HepG2 (cell line): ENCODE measurements around the gene CSTF1. TPM values are rescaled to one million over a fixed set of nuclear protein-coding genes. Genes with fewer than 3 reads are reported as not detected.

Experiments used
- BRF2 ChIP-seq: sonication (generic); formaldehyde crosslinking; IDR thresholded peaks from 2 replicates; pipeline ENCODE4 v1.8.1; 2022; ENCODE audit warnings: mild to moderate bottlenecking, missing genetic modification reagents
- FOXA3 ChIP-seq: IDR thresholded peaks from 2 replicates; pipeline ENCODE4 v1.6.1; 2016; ENCODE audit warnings: missing genetic modification reagents, missing compliant biosample characterization
- HNRNPK ChIP-seq: fragments of 200-400 bp; formaldehyde crosslinking; IDR thresholded peaks from 2 replicates; pipeline ENCODE4 v1.6.1; 2018; ENCODE audit warnings: low read length, low read depth, moderate library complexity, mild to moderate bottlenecking; ENCODE audit not compliant: poor library complexity, severe bottlenecking
- HOMEZ ChIP-seq: IDR thresholded peaks from 2 replicates; pipeline ENCODE4 v1.6.1; 2016; ENCODE audit warnings: low read depth
- KAT7 ChIP-seq: IDR thresholded peaks from 2 replicates; pipeline ENCODE4 v1.6.1; 2018; ENCODE audit warnings: borderline replicate concordance, missing compliant biosample characterization
- SMAD3 ChIP-seq: sonication (generic); formaldehyde crosslinking; IDR thresholded peaks from 2 replicates; pipeline ENCODE4 v1.4.0; 2020; ENCODE audit warnings: missing genetic modification reagents
- SOX13 ChIP-seq, 3 experiments: fragments of 450-650 bp in 1 of 3; sonication (generic) in 1 of 3; formaldehyde crosslinking in 1 of 3; IDR thresholded peaks in 2 of 3; conservative IDR thresholded peaks in 1 of 3; 2 replicates each; pipeline versions ENCODE4 v1.5.0 to v1.6.1; 2016 to 2020; ENCODE audit warnings: antibody characterized with exemption in 1 of 3, mild to moderate bottlenecking in 1 of 3, missing compliant biosample characterization in 1 of 3, missing genetic modification reagents in 1 of 3, moderate library complexity in 1 of 3
- SYNCRIP ChIP-seq: fragments of 200-400 bp; formaldehyde crosslinking; IDR thresholded peaks from 2 replicates; pipeline ENCODE4 v1.6.1; 2018; ENCODE audit warnings: mild to moderate bottlenecking, low read depth, low read length; ENCODE audit not compliant: insufficient read depth
- ZNF160 ChIP-seq: sonication (generic); formaldehyde crosslinking; IDR thresholded peaks from 2 replicates; pipeline ENCODE4 v1.8.0; 2022; ENCODE audit warnings: mild to moderate bottlenecking, inconsistent platforms, missing genetic modification reagents
- ZNF280B ChIP-seq: sonication (generic); formaldehyde crosslinking; IDR thresholded peaks from 2 replicates; pipeline ENCODE4 v1.5.0; 2020; ENCODE audit warnings: missing genetic modification reagents, mild to moderate bottlenecking, borderline replicate concordance
- ZNF382 ChIP-seq: sonication (generic); formaldehyde crosslinking; IDR thresholded peaks from 2 replicates; pipeline ENCODE4 v1.5.0; 2020; ENCODE audit warnings: missing genetic modification reagents, mild to moderate bottlenecking, borderline replicate concordance
- ZNF430 ChIP-seq: sonication (generic); formaldehyde crosslinking; IDR thresholded peaks from 2 replicates; pipeline ENCODE4 v1.9.0; 2021; ENCODE audit warnings: mild to moderate bottlenecking, missing genetic modification reagents
- ZNF543 ChIP-seq: sonication (generic); formaldehyde crosslinking; IDR thresholded peaks from 2 replicates; pipeline ENCODE4 v1.4.0; 2020; ENCODE audit warnings: mild to moderate bottlenecking, missing genetic modification reagents
- ZNF629 ChIP-seq: sonication (generic); formaldehyde crosslinking; conservative IDR thresholded peaks from 2 replicates; pipeline ENCODE4 v1.5.0; 2020; ENCODE audit warnings: missing genetic modification reagents
- ZNF772 ChIP-seq: sonication (generic); formaldehyde crosslinking; IDR thresholded peaks from 2 replicates; pipeline ENCODE4 v1.5.0; 2020; ENCODE audit warnings: mild to moderate bottlenecking, missing genetic modification reagents
- polyA plus RNA-seq, 8 experiments: library from polyadenylated mRNA; depleted of rRNA in 3 of 8; stranded (reverse) in 7 of 8; unstranded in 1 of 8; fragments of >200 nt; fragmentation: Illumina TruSeq in 4 of 8; extraction: Trizol in 4 of 8; gene quantifications; 2 replicates each; pipeline versions ENCODE4 v1.2.1 to v1.2.3, GENCODE V29; 2011 to 2016; ENCODE audit warnings: low read depth in 4 of 8, missing spikeins in 1 of 8, mixed read lengths in 1 of 8; ENCODE audit not compliant: insufficient read depth in 1 of 8
- total RNA-seq, 5 experiments: library from RNA; depleted of rRNA; stranded (reverse); fragments of >200 nt; fragmentation: Illumina TruSeq; extraction: Trizol; gene quantifications; 2 replicates each; pipeline ENCODE4 v1.2.3, GENCODE V29; 2016; ENCODE audit warnings: low read depth in 1 of 5
- TF ChIP-seq, protein P1 (sequence below): sonication (generic); formaldehyde crosslinking; IDR thresholded peaks from 2 replicates; pipeline ENCODE4 v1.5.1; 2020; ENCODE audit warnings: missing genetic modification reagents, mild to moderate bottlenecking, borderline replicate concordance
- TF ChIP-seq, protein P2 (sequence below): IDR thresholded peaks from 2 replicates; pipeline ENCODE4 v1.6.1; 2012; ENCODE audit warnings: low read length, improper control_type of control experiment

CSTF1 gene
- total and polyA plus RNA-seq, 2 of the 13 experiments (the other 11 are each of a cell fraction or from before 2014, with no cell fraction given): 70.9 to 100 TPM

DNA sequence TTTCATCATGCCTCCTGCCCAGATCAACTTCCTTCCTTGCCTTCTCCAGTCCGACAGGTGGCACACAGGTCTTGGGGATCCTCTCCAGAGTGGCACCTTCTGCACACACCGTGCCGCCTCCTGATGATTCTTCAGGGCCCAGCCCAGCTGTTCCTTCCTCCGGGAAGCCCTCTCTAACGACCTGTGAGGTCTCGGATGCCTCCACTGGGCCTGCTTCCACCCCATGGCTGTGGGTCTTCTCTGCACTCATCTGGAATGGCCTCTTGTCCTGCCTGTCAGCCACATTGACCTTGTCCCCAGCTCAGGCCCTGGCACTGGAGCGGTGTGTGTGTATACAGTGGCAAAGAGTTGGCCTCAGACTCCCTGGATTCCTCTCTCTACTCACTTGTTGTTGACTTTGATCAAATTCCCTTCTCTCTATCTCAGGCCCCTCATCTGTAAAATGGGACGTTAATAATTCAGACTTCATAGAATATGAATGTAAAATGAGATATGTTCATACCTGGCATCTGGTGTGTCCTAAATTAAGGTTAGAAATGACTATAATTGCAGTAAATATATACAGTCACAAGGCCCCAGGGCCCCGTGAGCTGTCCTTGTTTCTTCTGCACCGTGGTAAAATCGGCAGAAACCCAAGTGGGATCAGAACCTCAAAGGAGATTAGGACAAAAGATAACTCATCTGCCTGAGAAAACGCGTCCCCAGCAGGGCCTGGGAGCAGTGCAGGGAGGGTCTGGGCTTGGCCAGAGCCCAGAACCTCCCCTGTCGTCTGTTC is 32.1 kb upstream of the CSTF1 start (continued):
- no peak for TF ChIP-seq ZNF160
- 0 out of 2 replicates have a peak, but pooled peaks have one; percentile 46 for TF ChIP-seq KAT7 (CRISPR knock-in tag)
- TF ChIP-seq ZNF382 (CRISPR knock-in tag): no peak
- TF ChIP-seq BRF2 (CRISPR knock-in tag): 0 out of 2 replicates have a peak, but pooled peaks have one; percentile 16
- TF ChIP-seq, protein P1, sequence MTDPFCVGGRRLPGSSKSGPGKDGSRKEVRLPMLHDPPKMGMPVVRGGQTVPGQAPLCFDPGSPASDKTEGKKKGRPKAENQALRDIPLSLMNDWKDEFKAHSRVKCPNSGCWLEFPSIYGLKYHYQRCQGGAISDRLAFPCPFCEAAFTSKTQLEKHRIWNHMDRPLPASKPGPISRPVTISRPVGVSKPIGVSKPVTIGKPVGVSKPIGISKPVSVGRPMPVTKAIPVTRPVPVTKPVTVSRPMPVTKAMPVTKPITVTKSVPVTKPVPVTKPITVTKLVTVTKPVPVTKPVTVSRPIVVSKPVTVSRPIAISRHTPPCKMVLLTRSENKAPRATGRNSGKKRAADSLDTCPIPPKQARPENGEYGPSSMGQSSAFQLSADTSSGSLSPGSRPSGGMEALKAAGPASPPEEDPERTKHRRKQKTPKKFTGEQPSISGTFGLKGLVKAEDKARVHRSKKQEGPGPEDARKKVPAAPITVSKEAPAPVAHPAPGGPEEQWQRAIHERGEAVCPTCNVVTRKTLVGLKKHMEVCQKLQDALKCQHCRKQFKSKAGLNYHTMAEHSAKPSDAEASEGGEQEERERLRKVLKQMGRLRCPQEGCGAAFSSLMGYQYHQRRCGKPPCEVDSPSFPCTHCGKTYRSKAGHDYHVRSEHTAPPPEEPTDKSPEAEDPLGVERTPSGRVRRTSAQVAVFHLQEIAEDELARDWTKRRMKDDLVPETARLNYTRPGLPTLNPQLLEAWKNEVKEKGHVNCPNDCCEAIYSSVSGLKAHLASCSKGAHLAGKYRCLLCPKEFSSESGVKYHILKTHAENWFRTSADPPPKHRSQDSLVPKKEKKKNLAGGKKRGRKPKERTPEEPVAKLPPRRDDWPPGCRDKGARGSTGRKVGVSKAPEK: no peak; the same call in 1 of the 2 replicates
- no peak for TF ChIP-seq HNRNPK
- TF ChIP-seq ZNF543 (CRISPR knock-in tag): peak; percentile 35; the same call in 1 of the 2 replicates
- peak; percentile 99 for TF ChIP-seq ZNF629 (CRISPR knock-in tag)
- TF ChIP-seq FOXA3 (CRISPR knock-in tag): peak; percentile 85
- TF ChIP-seq, protein P2, sequence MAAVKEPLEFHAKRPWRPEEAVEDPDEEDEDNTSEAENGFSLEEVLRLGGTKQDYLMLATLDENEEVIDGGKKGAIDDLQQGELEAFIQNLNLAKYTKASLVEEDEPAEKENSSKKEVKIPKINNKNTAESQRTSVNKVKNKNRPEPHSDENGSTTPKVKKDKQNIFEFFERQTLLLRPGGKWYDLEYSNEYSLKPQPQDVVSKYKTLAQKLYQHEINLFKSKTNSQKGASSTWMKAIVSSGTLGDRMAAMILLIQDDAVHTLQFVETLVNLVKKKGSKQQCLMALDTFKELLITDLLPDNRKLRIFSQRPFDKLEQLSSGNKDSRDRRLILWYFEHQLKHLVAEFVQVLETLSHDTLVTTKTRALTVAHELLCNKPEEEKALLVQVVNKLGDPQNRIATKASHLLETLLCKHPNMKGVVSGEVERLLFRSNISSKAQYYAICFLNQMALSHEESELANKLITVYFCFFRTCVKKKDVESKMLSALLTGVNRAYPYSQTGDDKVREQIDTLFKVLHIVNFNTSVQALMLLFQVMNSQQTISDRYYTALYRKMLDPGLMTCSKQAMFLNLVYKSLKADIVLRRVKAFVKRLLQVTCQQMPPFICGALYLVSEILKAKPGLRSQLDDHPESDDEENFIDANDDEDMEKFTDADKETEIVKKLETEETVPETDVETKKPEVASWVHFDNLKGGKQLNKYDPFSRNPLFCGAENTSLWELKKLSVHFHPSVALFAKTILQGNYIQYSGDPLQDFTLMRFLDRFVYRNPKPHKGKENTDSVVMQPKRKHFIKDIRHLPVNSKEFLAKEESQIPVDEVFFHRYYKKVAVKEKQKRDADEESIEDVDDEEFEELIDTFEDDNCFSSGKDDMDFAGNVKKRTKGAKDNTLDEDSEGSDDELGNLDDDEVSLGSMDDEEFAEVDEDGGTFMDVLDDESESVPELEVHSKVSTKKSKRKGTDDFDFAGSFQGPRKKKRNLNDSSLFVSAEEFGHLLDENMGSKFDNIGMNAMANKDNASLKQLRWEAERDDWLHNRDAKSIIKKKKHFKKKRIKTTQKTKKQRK: no peak
- TF ChIP-seq ZNF430 (CRISPR knock-in tag): no peak
- peak; percentile 81; the same call in 1 of the 2 replicates for TF ChIP-seq ZNF772 (CRISPR knock-in tag)
- peak; percentile 71; the same call in 1 of the 2 replicates for TF ChIP-seq ZNF280B (CRISPR knock-in tag)
- TF ChIP-seq SOX13 (IDR thresholded peaks at IDR 0.05): no peak
- TF ChIP-seq SOX13 (CRISPR knock-in tag; conservative IDR thresholded peaks at IDR 0.05 in 1 of 2, IDR thresholded peaks at IDR 0.05 in 1 of 2): peak in 1 of 2 experiments; percentile 40; a peak in 1 of 4 replicates
- TF ChIP-seq HOMEZ: no peak
- TF ChIP-seq SYNCRIP: no peak
- no peak for TF ChIP-seq SMAD3 (CRISPR knock-in tag)
